NCI-H2196 (cell line): ENCODE results near the gene POU2F2.
A peak's percentile ranks its signal among the peaks of the same experiment; 100 is the strongest.

Experiments used
- DNase-seq: peaks from one replicate; lab custom pipeline; 2025; ENCODE audit not compliant: unreplicated experiment; lab: John Stamatoyannopoulos, UW

POU2F2 gene

DNA sequence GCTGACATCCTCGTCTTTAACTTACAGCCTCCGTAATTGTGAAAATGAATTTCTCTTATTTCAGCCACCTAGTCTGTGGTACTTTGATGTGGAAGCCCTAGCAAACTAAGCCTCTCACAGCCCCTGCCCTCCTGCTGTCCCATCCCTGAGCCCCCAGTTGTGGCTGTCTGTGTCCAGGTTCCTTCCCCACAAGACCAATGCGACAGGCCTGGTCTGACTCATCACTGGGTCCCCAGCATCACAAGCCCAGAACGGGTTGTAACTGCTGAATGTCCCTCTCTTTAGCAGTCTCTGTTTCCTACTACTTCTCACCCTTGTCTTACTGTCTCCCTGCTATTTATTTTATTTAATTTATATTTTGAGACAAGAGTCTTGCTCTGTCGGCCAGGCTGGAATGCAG lies 5.7 kb downstream of the POU2F2 start:
- no peak for DNase-seq

- no peak for DNase-seq
Measured at GRCh38 chr19:42125536-42125935, 6.7 kb downstream of the POU2F2 start.

DNA sequence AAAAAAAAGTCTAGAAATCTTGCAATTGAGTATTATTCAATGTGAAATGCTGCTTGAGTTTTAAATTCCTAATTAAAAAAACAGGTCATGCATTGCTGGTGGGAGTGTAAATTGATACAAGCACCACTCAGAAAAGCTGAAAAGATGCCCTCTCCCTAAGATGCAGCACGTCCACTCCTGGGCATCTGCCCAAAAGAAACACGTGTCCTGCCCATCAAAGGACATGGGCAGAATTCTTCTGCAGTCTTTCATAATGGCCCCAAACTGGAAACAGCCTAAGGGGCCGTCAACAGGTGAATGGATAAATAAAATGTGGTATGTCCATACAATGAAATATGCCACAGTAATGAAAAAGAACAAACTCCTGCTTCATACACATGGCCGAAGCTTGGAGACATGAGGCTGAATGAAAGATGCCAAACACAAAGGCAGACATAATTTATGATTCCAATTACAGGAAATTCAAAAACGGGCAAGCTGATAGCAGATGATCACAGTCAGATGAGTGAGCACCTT lies 7.8 kb downstream of the POU2F2 start:
- no peak for DNase-seq

- no peak for DNase-seq
Measured at GRCh38 chr19:42123765-42124164, 8.5 kb downstream of the POU2F2 start.

DNA sequence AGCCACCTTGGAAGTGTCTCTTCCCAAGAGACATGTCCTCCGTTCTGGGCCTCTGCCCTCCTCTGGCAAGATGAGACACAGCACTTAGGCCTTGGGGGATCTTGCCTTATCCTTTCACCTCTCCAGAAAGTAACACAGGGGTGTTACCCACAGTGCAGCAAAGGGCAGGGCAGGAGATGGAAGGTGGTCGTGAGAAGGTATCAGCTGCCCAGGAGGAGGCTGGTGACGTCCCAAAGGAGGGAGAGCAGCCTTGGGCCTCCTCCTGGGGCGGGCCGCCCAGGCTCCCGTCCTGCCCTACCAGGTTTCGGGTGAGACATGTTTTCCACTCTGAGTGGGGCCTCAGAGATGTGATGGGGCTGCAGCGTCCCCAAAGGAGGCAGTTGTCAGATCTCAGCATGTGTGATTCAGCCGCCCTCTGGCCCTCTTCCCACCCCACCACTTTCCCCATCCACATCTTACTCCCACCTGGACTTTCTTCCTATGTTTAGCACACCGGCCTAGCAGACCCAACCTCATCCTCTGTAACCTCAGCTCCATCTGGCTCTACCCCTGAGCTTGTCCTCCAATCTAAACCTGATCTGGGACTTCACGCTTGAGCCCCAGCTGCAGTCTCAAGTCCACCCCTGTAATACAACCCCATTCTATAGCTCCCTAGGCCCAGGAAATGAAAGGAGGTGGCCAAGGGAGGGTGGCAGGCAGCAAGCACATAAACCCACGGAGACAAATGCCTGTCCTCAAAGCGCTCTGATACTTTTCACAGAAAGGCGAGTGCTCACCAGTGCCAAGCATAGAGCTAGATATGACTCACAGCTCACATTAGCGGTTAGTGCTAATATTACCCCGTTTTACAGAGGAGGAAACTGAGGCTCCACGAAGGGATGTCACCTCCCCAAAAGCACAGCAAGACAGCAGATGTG lies 9.3 kb downstream of the POU2F2 start:
- DNase-seq, result no peak

DNA sequence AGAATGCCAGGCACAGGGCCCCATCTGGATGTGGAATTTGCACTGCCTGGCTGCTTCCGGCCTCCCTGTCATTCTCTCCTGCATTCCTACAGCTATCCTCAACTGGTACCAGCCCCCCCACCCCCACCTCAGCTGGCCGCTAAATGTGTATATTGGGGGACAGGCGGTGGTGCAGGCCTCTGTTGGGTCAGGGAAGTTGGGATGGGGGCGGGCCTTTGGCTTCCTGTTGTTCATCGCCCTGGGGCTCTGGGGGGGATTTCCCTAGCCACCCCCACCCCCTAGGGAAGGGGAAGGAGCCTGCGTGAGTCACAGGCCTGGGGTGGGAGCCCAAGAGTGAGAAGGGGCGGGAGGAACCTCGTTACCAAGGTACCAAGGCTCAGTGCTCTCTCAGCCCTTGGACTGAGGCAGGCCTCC lies 10.6 kb downstream of the POU2F2 start:
- no peak for DNase-seq

DNA sequence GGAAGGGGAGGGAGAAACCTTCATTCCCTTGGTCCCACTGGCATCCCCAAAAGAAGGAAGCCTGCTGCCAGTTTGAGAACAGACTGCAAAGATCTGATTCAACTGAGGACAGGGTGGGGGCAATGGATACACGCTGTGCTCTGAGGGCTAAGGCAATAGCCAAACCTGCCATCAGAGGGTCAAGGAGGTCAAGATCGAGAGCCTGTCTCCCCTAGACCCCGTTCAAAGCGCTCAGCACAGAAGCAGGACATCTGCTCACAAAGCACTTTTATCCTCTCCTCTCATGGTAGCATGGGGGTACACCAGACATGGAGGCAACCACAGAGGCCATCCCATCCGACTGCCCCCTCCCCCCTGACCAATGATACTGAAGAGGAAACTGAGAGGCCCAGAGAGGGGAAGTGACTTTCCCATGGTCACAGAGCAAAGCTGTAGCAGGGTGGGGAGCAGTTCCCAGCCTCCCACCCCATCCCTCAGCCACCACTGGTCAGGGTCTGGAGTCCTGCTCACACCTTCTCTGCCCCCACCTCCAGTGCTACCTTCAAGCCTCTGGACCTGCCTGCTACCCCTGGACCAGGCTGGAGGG lies 11.1 kb downstream of the POU2F2 start:
- no peak for DNase-seq

DNA sequence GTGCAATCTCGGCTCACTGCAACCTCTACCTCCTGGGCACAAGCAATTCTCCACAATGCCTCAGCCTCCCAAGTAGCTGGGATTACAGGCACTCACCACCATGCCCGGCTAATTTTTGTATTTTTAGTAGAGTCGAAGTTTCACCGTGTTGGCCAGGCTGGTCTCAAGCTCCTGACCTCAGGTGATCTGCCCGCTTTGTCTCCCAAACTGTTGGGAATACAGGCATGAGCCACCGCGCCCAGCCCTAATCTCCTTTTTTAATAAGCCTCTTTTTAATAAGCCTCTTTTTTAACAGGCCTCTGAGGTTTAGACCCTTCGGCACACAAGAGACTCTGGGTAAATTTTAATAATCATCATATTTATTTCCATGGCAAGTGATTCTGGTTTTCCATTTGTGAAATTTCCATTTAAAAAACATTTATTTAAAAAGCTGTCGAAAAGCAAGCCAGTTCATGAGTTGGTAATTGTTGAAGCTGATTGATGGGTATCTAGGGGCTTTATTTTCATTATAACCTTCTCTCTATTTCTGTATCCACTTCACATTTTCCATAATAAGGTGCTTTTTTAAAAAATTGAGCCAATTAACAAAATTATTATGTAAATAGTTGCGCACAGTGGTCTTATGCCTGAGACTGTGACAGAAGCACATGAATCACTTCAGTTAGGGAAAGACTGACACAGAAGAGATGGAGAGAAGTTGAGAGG lies 11.8 kb downstream of the POU2F2 start:
- no peak for DNase-seq

DNA sequence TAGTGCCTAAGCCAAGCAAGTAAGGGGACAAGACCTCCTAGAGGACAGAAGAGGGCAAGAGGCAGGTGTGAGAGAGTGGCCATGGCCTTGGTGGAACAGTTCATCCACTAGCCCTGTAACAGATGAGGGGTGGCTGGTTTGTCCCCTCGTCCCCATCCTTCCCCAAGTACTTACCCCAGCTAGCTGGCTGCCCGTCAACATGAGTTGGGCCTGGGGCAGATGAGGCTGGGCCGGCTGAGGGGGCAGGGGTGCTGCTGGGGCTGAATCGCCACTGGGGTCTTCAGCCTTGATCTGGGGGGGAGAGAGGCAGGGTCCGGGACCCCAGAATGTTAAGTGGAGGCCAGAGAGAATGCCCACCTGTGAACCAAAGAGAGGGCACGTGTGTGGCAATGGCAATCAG lies 15.2 kb downstream of the POU2F2 start:
- DNase-seq, result no peak

GRCh38 chr19:42116308-42117075 lies 15.8 kb downstream of the POU2F2 start:
- DNase-seq, result no peak

DNA sequence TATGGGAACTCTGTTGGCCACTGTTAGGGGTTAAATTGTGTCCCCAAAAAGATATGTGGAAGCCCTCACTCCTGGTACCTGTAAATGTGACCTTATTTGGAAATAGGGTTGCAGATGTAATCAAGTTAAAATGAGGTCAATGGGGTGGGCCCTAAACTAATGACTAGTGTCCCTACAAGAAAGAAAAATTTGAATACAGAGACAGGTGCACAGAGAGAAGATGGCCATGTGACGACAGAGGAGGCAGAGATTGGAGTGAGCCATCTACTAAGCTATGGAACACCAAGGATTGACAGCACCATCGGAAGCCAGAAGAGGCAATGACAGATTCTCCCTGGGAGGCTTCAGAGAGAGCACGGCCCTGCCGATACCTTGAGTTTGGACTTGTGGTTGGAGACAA lies 16.5 kb downstream of the POU2F2 start:
- DNase-seq, result no peak

DNA sequence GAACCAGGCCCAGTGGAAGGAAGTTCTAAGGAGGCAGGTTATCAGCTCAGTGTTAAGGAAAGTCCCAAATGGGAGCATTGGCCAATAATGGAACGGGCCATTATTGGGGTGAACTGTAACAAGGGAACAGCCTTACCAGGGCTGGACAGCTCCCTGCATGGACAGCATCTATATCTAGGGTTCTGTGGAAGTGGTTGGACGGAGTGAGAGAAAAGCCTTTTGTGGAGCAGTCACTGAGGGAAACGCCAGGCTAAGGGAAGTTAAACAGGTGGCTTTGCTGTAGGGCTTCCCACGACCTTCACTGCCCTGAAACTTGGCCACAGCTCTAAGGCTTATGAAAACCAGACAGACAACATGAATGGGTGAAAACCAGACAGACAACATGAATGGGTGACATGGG lies 17.0 kb downstream of the POU2F2 start:
- no peak for DNase-seq

- DNase-seq, result peak; percentile 79
Measured at GRCh38 chr19:42114412-42114811, 17.8 kb downstream of the POU2F2 start.

- peak; percentile 33 for DNase-seq
Measured at GRCh38 chr19:42113641-42114348, 18.5 kb downstream of the POU2F2 start.

DNA sequence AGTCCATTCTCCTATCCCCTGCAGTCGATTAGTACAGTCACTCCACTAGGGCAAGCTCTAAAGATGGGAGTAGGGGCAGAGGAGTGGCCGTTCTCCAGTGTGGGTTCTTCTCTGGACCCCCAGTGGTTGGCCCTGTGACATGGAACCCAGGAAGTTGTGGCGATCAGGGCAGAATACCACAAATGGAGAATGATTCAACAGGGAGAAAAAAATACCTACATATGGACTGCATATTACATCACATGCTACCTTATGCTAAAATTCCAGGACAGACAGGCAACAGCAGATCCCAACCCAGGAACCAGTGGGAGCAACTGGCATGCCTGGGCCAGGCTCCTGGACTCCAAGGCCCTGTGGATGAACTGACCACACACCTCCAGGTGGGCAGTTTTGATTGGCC lies 20.4 kb downstream of the POU2F2 start:
- no peak for DNase-seq

GRCh38 chr19:42111384-42111783 lies 20.9 kb downstream of the POU2F2 start:
- DNase-seq, result no peak

DNA sequence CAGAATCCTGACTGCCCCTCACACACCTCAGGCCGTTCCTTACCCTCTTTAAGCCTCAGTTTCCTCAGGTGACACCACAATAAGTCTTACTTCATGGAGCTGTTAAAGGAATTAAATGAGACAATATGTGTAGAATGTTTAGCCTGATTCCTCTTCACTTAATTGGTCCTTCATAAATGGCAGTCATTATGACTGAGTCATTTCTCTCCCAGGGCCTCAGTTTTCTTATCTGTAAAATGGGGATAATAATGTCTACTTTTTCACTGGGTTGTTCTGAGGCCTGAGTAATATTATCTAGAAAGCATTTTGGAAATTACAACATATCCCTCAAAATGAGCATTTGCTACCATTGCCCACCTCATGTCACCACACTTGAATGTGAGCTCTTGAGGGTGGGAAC lies 21.6 kb downstream of the POU2F2 start:
- DNase-seq, result no peak

DNA sequence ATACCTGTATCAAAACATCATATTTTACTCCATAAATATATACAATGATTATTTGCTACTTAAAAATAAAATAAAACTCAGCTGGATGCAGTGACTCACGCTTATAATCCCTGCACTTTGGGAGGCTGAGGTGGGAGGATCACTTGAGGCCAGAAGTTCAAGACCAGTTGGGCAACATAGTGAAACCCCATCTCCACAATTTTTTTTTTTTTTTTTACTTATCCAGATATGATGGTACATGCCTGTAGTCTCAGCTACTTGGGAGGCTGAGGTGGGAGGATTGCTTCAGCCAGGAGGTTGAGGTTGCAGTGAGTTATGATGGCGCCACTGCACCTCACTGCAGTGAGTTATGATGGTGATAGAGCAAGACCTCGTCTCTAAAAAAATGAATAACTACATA lies 22.4 kb downstream of the POU2F2 start:
- DNase-seq, result no peak

GRCh38 chr19:42108527-42109389 lies 23.5 kb downstream of the POU2F2 start:
- DNase-seq, result peak; percentile 84
